Measurements from ENCODE around the gene TMEM151B.

DNA sequence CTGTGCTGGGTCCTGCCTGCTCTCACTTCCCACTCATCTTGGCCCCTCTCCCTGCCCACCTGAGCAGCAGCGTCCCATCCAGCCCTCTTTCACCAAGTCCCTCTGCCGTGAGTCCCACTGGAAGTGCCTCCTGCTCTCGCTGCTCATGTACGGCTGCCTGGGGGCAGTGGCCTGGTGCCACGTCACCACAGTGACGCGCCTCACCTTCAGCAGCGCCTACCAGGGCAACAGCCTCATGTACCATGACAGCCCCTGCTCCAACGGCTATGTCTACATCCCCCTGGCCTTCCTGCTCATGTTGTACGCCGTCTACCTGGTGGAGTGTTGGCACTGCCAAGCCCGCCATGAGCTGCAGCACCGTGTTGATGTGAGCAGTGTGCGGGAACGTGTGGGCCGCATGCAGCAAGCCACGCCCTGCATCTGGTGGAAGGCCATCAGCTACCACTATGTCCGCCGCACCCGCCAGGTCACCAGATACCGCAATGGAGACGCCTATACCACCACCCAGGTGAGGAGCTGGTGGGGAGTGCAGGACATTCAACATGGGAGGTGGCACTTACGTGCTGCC, 2.8 kb downstream of the TMEM151B start:
- TF ChIP-seq POLR2AphosphoS5 (IDR thresholded peaks at IDR 0.05; ENCODE audit: borderline replicate concordance, low read depth, low read length) (no peak), EZH2 (IDR thresholded peaks at IDR 0.05) (no peak)

Data from SK-N-MC (cell line).